PC-3 (cell line): ENCODE results near the gene PTGES2. TPM values are rescaled to one million over a fixed set of nuclear protein-coding genes. Genes with fewer than 3 reads are reported as not detected.
A peak's percentile ranks its signal among the peaks of the same experiment; 100 is the strongest.
"Not testable (repeated sequence)": the region's sequence is repeated elsewhere in the genome, so short reads cannot be mapped to it uniquely, and the experiment has no call there.

Source experiments
- ATAC-seq: fragments of 200-7000 bp; cut with Tn5 transposase; 2 replicates; pipeline ENCODE4 v1.9.1; 2020; ENCODE audit warnings: mild to moderate bottlenecking, moderate library complexity
- BruUV-seq: library from RNA; stranded (reverse); fragments of 400-500 nt; replicated peaks from 2 replicates; lab custom pipeline; 2021; lab: Mats Ljungman, UMichigan
- CTCF ChIA-PET: fragments of 300-600 bp; sonication (Branson Sonifier 250); formaldehyde crosslinking; loops from one replicate; lab custom pipeline; 2022; ENCODE audit warnings: antibody characterized with exemption; lab: Charles Lee
- POLR2A ChIA-PET: fragments of 300-600 bp; sonication (Branson Sonifier 250); formaldehyde crosslinking; loops from one replicate; lab custom pipeline; 2022; ENCODE audit warnings: antibody characterized with exemption; ENCODE audit not compliant: unreplicated experiment; lab: Charles Lee
- DNase-seq: peaks from one replicate; pipeline ENCODE4 v3.0.0-alpha.2; 2015
- H2AFZ ChIP-seq: fragments of 300-600 bp; sonication (generic); 2 replicates; pipeline ENCODE4 v1.6.0; 2016; ENCODE audit warnings: antibody characterized with exemption, low read length
- H3F3A ChIP-seq: fragments of 300-600 bp; sonication (generic); one replicate; pipeline ENCODE4 v1.6.0; 2017; ENCODE audit warnings: antibody characterized with exemption, low read length, control low read depth, mild to moderate bottlenecking; ENCODE audit not compliant: unreplicated experiment
- H3K27ac ChIP-seq: fragments of 300-600 bp; sonication (generic); 2 replicates; pipeline ENCODE4 v1.5.1; 2016; ENCODE audit warnings: mild to moderate bottlenecking, low read length
- H3K27me3 ChIP-seq: fragments of 300-600 bp; sonication (generic); 2 replicates; pipeline ENCODE4 v1.6.1; 2016; ENCODE audit warnings: low read length, mixed read lengths
- H3K36me3 ChIP-seq: fragments of 300-600 bp; sonication (generic); 2 replicates; pipeline ENCODE4 v1.6.1; 2016; ENCODE audit warnings: low read depth, mixed run types, low read length, mixed read lengths
- H3K4me1 ChIP-seq: fragments of 300-600 bp; sonication (generic); 2 replicates; pipeline ENCODE4 v1.5.1; 2016; ENCODE audit warnings: low read length; ENCODE audit not compliant: insufficient read depth
- H3K4me2 ChIP-seq: fragments of 300-600 bp; sonication (generic); 2 replicates; pipeline ENCODE4 v1.6.0; 2016; ENCODE audit warnings: low read length
- H3K4me3 ChIP-seq: fragments of 300-600 bp; sonication (generic); 2 replicates; pipeline ENCODE4 v1.5.1; 2016; ENCODE audit warnings: mild to moderate bottlenecking, low read length, mixed read lengths
- H3K79me2 ChIP-seq: fragments of 300-600 bp; sonication (generic); 2 replicates; pipeline ENCODE4 v1.6.1; 2017; ENCODE audit warnings: low read length, mixed read lengths
- H3K9ac ChIP-seq: fragments of 300-600 bp; sonication (generic); 2 replicates; pipeline ENCODE4 v1.6.0; 2016; ENCODE audit warnings: mild to moderate bottlenecking, low read length
- H3K9me2 ChIP-seq: fragments of 300-600 bp; sonication (generic); replicated peaks from 2 replicates; pipeline ENCODE4 v1.6.1; 2016; ENCODE audit warnings: mixed run types, low read length, mixed read lengths
- H3K9me3 ChIP-seq: fragments of 300-600 bp; sonication (generic); 2 replicates; pipeline ENCODE4 v1.6.1; 2016; ENCODE audit warnings: low read length, mixed read lengths
- H4K20me1 ChIP-seq: fragments of 300-600 bp; sonication (generic); 2 replicates; pipeline ENCODE4 v1.6.1; 2016; ENCODE audit warnings: low read length, mixed read lengths
- CTCF ChIP-seq: fragments of 300-600 bp; sonication (generic); conservative IDR thresholded peaks from 2 replicates; pipeline ENCODE4 v1.5.1; 2017; ENCODE audit warnings: antibody characterized with exemption, low read depth, mild to moderate bottlenecking, low read length
- EZH2 ChIP-seq: fragments of 300-600 bp; sonication (generic); IDR thresholded peaks from one replicate; pipeline ENCODE4 v1.6.1; 2017; ENCODE audit warnings: antibody characterized with exemption, mild to moderate bottlenecking, low read length; ENCODE audit not compliant: unreplicated experiment
- EZH2phosphoT487 ChIP-seq: fragments of 300-600 bp; sonication (generic); IDR thresholded peaks from 2 replicates; pipeline ENCODE4 v1.6.1; 2018; ENCODE audit warnings: mild to moderate bottlenecking, antibody characterized with exemption, low read length, borderline replicate concordance
- intact Hi-C: fragments of 100-400 bp; cut with micrococcal nuclease; formaldehyde crosslinking; loops from 2 replicates; pipeline ENCODE4 v1.9.0; 2023
- total RNA-seq: library from RNA; depleted of rRNA; stranded (reverse); fragments of >200 nt; gene quantifications from 2 replicates; pipeline ENCODE4 v1.2.3, GENCODE V29; 2014

The PTGES2 gene
- total RNA-seq, 1 experiment from 2014 or later, result 258 TPM

- H3K9ac ChIP-seq, ATAC-seq, intact Hi-C loops, H4K20me1 ChIP-seq, H3K9me2 ChIP-seq, H3F3A ChIP-seq, BruUV-seq, H3K27ac ChIP-seq, H3K36me3 ChIP-seq, H3K27me3 ChIP-seq, H3K4me2 ChIP-seq, H3K4me1 ChIP-seq, H3K4me3 ChIP-seq, DNase-seq, H2AFZ ChIP-seq, POLR2A ChIA-PET, H3K9me3 ChIP-seq, CTCF ChIA-PET: not testable (repeated sequence)
- peaks cover 25% of the 10 kb centered on the region for H3K79me2 ChIP-seq
These were observed 3.1 kb upstream of the PTGES2 start for GRCh38 chr9:128130651-128131050.

- H3K4me3 ChIP-seq, H3K9me2 ChIP-seq, H3F3A ChIP-seq, H3K36me3 ChIP-seq, H3K27me3 ChIP-seq, CTCF ChIA-PET, BruUV-seq, H3K4me2 ChIP-seq, H3K9me3 ChIP-seq, POLR2A ChIA-PET, DNase-seq, H3K9ac ChIP-seq, H4K20me1 ChIP-seq, H3K27ac ChIP-seq, ATAC-seq, H3K4me1 ChIP-seq, H2AFZ ChIP-seq: not testable (repeated sequence)
- intact Hi-C loops, result loop anchor here (5.0 kb wide), 1 partner anchor 32 kb away; the partner anchor contains the start of gene BBLN
- peaks cover 31% of the 10 kb centered on the region for H3K79me2 ChIP-seq
These were observed 2.6 kb upstream of the PTGES2 start for GRCh38 chr9:128129976-128130590.

- H3F3A ChIP-seq, result no peaks in the 10 kb centered on the region
- H2AFZ ChIP-seq, result peak overlapping the region; percentile 89
- intact Hi-C loops, result loop anchor here (5.0 kb wide), 1 partner anchor 33 kb away; the partner anchor contains the start of gene BBLN
- no peaks in the 10 kb centered on the region for H3K9me2 ChIP-seq
- BruUV-seq, result TSS peak; percentile 92
- ChIA-PET POLR2A (interaction anchor here (0.6 kb wide), 1 partner anchor 31 kb away, joined by 4 read pairs; the partner anchor contains the start of gene BBLN), CTCF (no interaction called here)
- H3K36me3 ChIP-seq, result peaks cover 8% of the 10 kb centered on the region; the same call in 1 of the 2 replicates
- peak overlapping the region; percentile 87 for H3K27ac ChIP-seq
- H3K4me3 ChIP-seq, result peak overlapping the region; percentile 95
- H3K4me1 ChIP-seq, result peaks cover 10% of the 10 kb centered on the region; the same call in 1 of the 2 replicates
- no peak for ATAC-seq
- no peaks in the 10 kb centered on the region for H4K20me1 ChIP-seq
- no peaks in the 10 kb centered on the region for H3K9me3 ChIP-seq
- peaks cover 37% of the 10 kb centered on the region for H3K79me2 ChIP-seq
- H3K27me3 ChIP-seq, result no peaks in the 10 kb centered on the region
- H3K9ac ChIP-seq, result peak overlapping the region; percentile 97
- TF ChIP-seq EZH2phosphoT487 (no peak), EZH2 (no peak), CTCF (no peak)
- no peak for DNase-seq
- H3K4me2 ChIP-seq, result peak overlapping the region; percentile 94
These were observed 1.5 kb upstream of the PTGES2 start for GRCh38 chr9:128128836-128129590.
